ENCODE measurements around the gene PKD1L1. TPM values are rescaled to one million over a fixed set of nuclear protein-coding genes. Genes with fewer than 3 reads are reported as not detected.

Gene PKD1L1
- total RNA-seq, 1 experiment from 2014 or later, result 0.07 TPM

DNA sequence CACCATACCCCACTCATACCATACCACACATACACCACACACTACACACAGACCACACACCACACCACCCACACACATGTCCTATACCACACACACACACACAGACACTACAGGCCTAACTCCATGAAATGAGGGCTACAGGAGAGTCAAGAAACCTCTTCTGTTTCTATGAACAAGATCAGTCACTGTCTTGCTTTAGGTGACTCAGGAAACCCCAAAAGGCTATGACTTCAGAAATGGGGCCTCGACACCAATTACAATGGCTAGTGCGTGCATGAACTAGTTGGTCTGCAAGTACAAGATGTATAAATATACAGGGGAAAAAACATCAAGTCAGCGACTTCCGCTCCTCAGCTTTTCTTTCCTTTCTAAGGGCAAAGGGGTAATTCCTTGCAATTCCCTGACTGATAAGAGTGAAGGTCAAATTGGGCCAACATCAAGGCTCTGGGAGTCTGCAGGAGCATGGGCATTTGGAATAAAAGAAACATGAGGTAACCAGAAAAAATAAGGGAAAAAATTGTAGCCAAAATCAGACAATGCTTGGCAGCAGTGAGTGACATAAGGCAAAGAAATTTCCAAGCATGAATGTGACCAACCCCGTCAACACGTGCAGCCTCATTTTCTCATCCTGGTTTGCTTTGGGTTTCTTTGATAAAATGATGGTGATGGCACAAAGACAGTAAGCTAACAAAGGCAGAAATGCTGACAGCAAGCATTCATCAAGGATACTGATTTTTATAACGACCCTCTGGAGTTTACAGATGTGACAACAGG, 1.5 kb downstream of the PKD1L1 start (continued):
- TF ChIP-seq NR3C1 (CRISPR knock-in tag; conservative IDR thresholded peaks at IDR 0.05; ENCODE audit: low read depth), result no peak
- TF ChIP-seq, protein P1, sequence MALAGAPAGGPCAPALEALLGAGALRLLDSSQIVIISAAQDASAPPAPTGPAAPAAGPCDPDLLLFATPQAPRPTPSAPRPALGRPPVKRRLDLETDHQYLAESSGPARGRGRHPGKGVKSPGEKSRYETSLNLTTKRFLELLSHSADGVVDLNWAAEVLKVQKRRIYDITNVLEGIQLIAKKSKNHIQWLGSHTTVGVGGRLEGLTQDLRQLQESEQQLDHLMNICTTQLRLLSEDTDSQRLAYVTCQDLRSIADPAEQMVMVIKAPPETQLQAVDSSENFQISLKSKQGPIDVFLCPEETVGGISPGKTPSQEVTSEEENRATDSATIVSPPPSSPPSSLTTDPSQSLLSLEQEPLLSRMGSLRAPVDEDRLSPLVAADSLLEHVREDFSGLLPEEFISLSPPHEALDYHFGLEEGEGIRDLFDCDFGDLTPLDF (CRISPR knock-in tag; IDR thresholded peaks at IDR 0.05), result no peak

DNA sequence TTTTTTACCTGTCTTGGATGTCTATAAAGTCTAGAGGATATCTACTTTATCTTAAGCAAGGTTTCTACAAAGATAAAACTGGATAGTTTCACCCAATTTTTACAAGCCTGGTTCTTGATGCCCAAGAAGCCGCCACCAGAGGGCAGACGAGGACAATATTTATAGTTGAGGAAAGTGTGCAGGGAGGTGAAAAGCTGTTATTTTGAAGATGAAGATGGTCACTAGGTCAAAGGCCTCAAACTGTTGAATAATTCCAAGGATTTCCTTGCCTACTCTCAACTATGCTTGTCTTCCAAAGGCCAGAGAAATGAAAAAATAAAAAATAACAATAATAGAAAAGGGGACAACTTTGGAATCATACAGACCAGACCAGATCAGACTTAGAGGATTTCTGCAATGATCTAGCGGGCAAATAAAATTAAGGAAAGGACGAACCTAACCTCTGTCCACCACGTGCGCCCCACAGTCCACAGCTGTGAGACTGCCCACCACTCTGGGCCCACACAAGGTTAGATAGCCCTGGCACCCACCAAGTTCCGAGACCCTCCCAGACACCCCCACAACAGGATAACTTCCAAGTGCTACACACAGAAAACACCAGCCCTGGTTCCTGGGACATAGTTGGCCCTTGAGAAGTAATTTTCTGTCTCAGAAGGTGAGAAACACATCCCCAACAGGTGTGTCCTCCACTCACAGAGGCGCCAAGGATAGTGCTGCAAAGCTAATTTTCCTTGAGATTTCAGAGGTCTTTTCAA, 2.8 kb downstream of the PKD1L1 start:
- Mint-ChIP-seq H3K27me3 (ENCODE audit: low read depth) (no peaks in the 10 kb centered on the region), H3K4me1 (peaks cover 25% of the 10 kb centered on the region), H3K27ac (no peak overlapping the region), H3K9me3 (no peaks in the 10 kb centered on the region), H3K4me3 (no peak overlapping the region), H3K36me3 (no peaks in the 10 kb centered on the region)
- ATAC-seq, result peak; percentile 53
- TF ChIP-seq IRF2 (CRISPR knock-in tag; IDR thresholded peaks at IDR 0.05; ENCODE audit: borderline replicate concordance, low read depth) (no peak), ETV6 (CRISPR knock-in tag; IDR thresholded peaks at IDR 0.05) (no peak), NR2C2 (CRISPR knock-in tag; IDR thresholded peaks at IDR 0.05) (no peak), EMX1 (CRISPR knock-in tag; IDR thresholded peaks at IDR 0.05) (no peak), NR3C1 (CRISPR knock-in tag; conservative IDR thresholded peaks at IDR 0.05; ENCODE audit: low read depth) (no peak), MXD4 (CRISPR knock-in tag; IDR thresholded peaks at IDR 0.05; ENCODE audit: borderline replicate concordance) (no peak), ZNF423 (CRISPR knock-in tag; IDR thresholded peaks at IDR 0.05) (no peak), TEAD4 (CRISPR knock-in tag; IDR thresholded peaks at IDR 0.05) (no peak), TEAD1 (CRISPR knock-in tag; IDR thresholded peaks at IDR 0.05) (no peak), SOX15 (CRISPR knock-in tag; IDR thresholded peaks at IDR 0.05) (no peak)
- TF ChIP-seq, protein P2, sequence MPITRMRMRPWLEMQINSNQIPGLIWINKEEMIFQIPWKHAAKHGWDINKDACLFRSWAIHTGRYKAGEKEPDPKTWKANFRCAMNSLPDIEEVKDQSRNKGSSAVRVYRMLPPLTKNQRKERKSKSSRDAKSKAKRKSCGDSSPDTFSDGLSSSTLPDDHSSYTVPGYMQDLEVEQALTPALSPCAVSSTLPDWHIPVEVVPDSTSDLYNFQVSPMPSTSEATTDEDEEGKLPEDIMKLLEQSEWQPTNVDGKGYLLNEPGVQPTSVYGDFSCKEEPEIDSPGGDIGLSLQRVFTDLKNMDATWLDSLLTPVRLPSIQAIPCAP (CRISPR knock-in tag; IDR thresholded peaks at IDR 0.05), result no peak
- TF ChIP-seq, protein P3, sequence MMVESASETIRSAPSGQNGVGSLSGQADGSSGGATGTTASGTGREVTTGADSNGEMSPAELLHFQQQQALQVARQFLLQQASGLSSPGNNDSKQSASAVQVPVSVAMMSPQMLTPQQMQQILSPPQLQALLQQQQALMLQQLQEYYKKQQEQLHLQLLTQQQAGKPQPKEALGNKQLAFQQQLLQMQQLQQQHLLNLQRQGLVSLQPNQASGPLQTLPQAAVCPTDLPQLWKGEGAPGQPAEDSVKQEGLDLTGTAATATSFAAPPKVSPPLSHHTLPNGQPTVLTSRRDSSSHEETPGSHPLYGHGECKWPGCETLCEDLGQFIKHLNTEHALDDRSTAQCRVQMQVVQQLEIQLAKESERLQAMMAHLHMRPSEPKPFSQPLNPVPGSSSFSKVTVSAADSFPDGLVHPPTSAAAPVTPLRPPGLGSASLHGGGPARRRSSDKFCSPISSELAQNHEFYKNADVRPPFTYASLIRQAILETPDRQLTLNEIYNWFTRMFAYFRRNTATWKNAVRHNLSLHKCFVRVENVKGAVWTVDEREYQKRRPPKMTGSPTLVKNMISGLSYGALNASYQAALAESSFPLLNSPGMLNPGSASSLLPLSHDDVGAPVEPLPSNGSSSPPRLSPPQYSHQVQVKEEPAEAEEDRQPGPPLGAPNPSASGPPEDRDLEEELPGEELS (CRISPR knock-in tag; IDR thresholded peaks at IDR 0.05), result no peak
- TF ChIP-seq, protein P4, sequence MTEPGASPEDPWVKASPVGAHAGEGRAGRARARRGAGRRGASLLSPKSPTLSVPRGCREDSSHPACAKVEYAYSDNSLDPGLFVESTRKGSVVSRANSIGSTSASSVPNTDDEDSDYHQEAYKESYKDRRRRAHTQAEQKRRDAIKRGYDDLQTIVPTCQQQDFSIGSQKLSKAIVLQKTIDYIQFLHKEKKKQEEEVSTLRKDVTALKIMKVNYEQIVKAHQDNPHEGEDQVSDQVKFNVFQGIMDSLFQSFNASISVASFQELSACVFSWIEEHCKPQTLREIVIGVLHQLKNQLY (CRISPR knock-in tag; IDR thresholded peaks at IDR 0.05), result no peak
- CTCF ChIA-PET, result interaction anchor here (0.5 to 2.3 kb wide), 20 partner anchors 9 to 679 kb away, joined by 3 to 25 read pairs (median 4); no protein-coding TSS in a partner anchor
- DNase-seq (ENCODE audit: low spot score), result peak; percentile 77
- POLR2A ChIA-PET, result no interaction called here

DNA sequence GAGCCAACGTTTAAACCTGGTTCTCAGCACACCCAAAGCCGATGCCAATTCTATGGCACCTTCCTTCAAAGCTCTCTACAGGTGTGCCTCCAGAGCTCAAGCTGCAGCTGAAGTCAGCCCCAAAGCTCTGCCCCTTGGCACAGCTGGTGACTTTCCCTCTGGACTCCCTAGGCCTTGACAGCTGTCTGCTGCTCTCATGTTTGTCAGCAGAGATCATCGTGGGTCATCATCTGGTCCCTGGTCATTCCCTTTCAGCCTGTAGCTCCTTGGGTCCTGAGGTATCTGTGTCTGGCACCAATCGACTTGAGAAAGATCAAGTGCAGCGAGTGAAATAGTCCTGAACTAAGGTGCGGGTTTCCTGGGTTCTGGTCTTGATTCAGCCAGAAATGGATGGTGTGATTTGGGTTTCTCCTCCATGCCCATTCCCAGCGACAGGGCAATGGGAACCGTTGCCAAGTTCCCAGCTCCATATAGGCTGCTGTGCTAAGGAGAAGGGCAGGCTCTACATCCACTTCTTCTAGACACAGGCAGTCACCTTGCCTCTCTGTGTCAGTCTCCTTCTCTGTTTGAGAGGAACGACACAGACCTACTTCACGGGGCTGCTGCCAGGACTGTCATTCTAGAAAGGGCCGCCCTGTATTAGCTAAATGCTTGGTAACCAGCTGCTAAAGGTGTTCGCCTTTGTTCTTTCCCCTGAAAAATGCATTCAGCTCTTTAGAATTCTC, 3.6 kb downstream of the PKD1L1 start:
- ChIA-PET CTCF (interaction anchor here (0.7 to 2.3 kb wide), 19 partner anchors 8 to 678 kb away, joined by 3 to 25 read pairs (median 4); no protein-coding TSS in a partner anchor), POLR2A (no interaction called here)
- ATAC-seq (no peak), DNase-seq (ENCODE audit: low spot score) (no peak)
- Mint-ChIP-seq H3K36me3 (no peaks in the 10 kb centered on the region), H3K27ac (no peak overlapping the region), H3K4me1 (peaks cover 26% of the 10 kb centered on the region), H3K9me3 (no peaks in the 10 kb centered on the region), H3K4me3 (no peak overlapping the region), H3K27me3 (ENCODE audit: low read depth) (no peaks in the 10 kb centered on the region)
- TF ChIP-seq OVOL2 (CRISPR knock-in tag; IDR thresholded peaks at IDR 0.05; ENCODE audit: borderline replicate concordance), result no peak
- TF ChIP-seq RELA (CRISPR knock-in tag; IDR thresholded peaks at IDR 0.05; ENCODE audit: borderline replicate concordance), result no peak
- TF ChIP-seq SP1 (CRISPR knock-in tag; conservative IDR thresholded peaks at IDR 0.05), result no peak
- TF ChIP-seq, protein P5, sequence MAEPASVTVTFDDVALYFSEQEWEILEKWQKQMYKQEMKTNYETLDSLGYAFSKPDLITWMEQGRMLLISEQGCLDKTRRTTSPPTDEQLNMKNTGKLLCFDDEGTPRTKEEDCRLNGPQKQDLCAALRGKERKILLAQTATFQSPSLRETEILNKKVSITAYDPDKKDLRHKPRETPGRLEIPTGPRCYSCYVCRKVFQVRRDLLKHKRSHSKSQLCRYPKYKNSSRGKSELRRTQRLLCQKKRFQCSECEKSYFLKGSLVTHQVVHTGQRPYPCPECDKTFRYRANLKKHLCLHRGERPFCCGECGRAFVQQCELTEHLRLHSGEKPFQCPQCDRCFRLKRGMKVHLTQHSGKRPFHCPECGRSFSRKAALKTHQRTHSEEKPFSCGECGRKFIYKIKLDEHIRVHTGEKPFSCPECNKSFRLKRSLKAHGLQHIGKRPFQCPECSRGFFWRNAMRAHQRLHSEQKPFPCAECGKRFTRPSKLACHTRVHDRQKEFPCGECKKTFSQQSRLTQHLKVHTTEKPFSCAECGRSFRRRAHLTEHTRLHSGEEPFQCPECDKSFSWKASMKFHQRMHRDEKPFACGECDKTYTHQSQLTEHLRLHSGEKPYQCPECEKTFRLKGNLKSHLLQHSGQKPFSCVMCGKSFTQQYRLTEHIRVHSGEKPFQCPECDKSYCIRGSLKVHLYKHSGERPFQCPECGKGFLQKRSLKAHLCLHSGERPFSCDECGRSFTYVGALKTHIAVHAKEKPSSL (CRISPR knock-in tag; conservative IDR thresholded peaks at IDR 0.05), result no peak
- TF ChIP-seq EMX1 (CRISPR knock-in tag; IDR thresholded peaks at IDR 0.05), result no peak
- no peak for TF ChIP-seq HMGA2 (CRISPR knock-in tag; IDR thresholded peaks at IDR 0.05)
- no peak for TF ChIP-seq IRF2 (CRISPR knock-in tag; IDR thresholded peaks at IDR 0.05; ENCODE audit: borderline replicate concordance, low read depth)
- no peak for TF ChIP-seq FOXK1 (CRISPR knock-in tag; IDR thresholded peaks at IDR 0.05)
- TF ChIP-seq, protein P6, sequence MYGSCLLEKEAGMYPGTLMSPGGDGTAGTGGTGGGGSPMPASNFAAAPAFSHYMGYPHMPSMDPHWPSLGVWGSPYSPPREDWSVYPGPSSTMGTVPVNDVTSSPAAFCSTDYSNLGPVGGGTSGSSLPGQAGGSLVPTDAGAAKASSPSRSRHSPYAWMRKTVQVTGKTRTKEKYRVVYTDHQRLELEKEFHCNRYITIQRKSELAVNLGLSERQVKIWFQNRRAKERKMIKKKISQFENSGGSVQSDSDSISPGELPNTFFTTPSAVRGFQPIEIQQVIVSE (CRISPR knock-in tag; IDR thresholded peaks at IDR 0.05; ENCODE audit: borderline replicate concordance), result no peak
- TF ChIP-seq, protein P7, sequence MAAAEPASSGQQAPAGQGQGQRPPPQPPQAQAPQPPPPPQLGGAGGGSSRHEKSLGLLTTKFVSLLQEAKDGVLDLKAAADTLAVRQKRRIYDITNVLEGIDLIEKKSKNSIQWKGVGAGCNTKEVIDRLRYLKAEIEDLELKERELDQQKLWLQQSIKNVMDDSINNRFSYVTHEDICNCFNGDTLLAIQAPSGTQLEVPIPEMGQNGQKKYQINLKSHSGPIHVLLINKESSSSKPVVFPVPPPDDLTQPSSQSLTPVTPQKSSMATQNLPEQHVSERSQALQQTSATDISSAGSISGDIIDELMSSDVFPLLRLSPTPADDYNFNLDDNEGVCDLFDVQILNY (CRISPR knock-in tag; IDR thresholded peaks at IDR 0.05), result no peak
